GM19328 (cell line): ENCODE measurements around the gene SMIM12.
"Not testable (repeated sequence)": the region's sequence is repeated elsewhere in the genome, so short reads cannot be mapped to it uniquely, and the experiment has no call there.

Experiments
- ATAC-seq: cut with Tn5 transposase; IDR thresholded peaks from one replicate; pipeline ENCODE4 v1.9.1; 2021; ENCODE audit warnings: mild to moderate bottlenecking, moderate library complexity; ENCODE audit not compliant: unreplicated experiment

SMIM12 gene

GRCh38 chr1:34845131-34845901 lies 14.2 kb downstream of the SMIM12 start:
- ATAC-seq: no peak

GRCh38 chr1:34844252-34844634 lies 15.3 kb downstream of the SMIM12 start:
- no peak for ATAC-seq

- ATAC-seq: no peak
Measured at GRCh38 chr1:34843392-34844251, 15.9 kb downstream of the SMIM12 start.

- ATAC-seq: no peak
Measured at GRCh38 chr1:34842952-34843371, 16.6 kb downstream of the SMIM12 start.

DNA sequence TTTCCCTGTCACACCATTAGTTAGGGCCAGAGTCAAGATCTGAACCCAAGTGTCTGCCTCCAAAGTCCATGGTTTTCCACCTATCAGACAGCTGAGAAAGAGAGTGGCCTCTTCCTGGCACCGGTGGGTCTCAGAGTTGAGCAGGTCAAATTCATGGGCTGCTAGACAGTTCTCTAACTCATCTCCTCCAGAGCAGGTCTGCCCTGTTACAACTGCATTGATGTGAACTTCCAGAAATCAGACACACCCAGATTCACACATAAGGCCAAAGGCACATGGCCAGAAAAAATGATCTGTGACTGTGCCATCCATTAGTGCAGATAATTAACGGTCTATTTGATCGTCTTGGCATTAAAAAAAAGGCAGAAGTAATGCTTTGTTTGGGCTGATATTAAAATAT lies 17.5 kb downstream of the SMIM12 start:
- ATAC-seq: no peak

DNA sequence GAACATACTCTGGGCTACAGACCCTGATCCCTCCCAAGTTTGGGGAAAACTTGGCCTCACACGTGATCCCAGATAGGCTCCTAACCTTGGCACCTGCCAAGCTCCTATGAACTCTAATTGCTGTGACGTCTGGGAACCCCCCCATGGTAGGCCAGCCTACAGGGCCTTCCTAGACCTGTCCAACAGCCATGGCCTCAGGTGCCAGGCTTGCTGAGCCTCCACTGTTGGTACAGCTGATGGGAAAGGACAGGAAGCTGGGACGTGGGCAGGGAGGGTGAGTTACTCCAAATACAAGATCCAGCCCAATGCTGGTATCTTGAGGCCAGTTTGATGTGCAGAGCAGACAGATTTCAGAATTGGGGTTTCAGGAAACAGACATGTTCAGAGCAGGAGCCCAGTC lies 19.1 kb downstream of the SMIM12 start:
- no peak for ATAC-seq

DNA sequence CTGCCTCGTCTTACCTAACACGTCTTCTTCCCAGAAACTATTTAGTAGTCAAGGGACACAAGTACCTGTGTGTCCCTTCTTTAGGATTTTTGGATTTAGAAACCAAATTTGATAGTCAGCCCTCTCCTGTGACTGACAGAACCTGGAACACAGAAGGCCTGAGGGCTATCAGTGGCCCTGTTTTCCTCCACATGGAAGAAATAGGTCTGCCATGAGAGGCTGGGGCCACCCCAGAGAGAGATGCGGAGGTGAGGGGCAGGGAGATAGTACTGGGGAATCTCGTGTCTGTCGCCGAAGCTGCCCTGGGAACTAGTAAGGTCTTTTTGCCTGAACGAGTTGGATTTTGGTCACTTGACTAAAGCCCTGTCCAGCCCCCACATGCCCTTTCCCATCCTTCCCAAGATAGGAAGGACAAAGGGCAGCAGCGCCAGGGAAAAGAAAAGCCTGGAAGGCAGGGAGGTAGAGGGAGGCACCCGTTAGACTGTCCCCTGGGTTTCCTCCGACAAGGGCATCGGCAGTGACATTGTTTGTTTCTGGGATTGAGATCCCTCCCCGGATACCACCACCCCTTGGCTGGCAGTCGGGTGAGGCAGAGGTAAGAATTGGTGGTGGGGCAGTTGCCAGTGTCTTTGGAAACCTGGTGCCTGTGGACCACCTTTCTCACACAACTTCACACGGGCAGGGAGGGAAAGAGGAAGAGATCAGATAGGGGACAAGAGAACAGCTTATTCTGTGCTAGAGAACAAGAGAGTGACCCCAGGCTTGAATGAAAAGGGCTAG lies 19.8 kb downstream of the SMIM12 start:
- ATAC-seq: no peak

GRCh38 chr1:34833711-34834110 lies 25.8 kb downstream of the SMIM12 start:
- ATAC-seq: no peak

- no peak for ATAC-seq
Measured at GRCh38 chr1:34831721-34832246, 27.8 kb downstream of the SMIM12 start.

GRCh38 chr1:34829250-34829649 lies 30.3 kb downstream of the SMIM12 start:
- no peak for ATAC-seq

DNA sequence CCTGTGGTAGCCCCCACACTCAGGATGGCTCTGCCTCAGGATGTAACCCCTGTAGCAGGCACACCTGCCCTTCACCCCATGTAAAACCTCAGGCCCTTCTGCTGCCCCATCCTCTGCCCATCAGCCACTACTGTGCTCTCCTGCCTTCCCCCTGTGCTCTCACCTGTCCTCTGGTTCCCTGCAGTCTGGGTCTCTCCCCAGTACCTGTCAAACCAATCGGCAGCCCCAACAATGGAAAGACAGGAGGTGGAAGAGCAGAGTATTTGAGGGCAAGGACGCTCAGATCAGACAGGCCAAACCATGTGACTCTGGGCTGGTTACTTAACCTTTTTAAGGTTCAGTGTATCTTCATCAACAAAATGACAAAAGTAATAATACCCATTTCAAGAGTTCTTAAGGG lies 30.9 kb downstream of the SMIM12 start:
- no peak for ATAC-seq

- ATAC-seq: no peak
Measured at GRCh38 chr1:34827341-34827941, 32.1 kb downstream of the SMIM12 start.

DNA sequence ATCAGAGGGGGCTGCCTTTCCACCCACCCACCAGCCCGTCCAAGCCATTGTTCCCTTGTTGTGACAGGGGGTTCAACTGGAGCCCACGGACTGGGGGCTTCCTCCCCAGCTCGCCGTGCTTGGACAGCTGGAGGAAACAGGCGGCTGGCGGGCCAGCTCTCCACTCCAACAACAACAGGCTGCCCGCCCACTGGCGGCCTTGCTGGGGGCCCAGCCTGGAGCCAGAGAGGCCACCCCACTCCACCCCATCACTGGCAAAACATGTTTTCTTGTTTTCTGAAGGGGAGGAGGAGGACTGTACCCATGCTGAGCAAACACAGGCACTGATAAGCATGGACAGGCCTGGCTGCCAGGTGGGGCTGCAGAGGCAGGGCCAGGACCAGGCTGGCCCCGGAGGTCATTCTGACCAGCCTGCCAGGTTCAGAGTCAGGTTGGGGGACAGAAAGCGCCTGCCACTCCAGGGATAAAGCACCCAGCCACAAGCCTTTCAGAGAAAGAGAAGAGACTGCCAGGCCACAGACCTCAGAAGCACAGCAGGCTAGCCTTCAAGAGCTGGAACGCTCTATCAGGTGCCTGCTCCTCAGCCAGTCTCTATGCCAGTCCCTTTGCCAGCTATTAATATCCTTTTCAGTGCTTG lies 34.0 kb downstream of the SMIM12 start:
- ATAC-seq: no peak

DNA sequence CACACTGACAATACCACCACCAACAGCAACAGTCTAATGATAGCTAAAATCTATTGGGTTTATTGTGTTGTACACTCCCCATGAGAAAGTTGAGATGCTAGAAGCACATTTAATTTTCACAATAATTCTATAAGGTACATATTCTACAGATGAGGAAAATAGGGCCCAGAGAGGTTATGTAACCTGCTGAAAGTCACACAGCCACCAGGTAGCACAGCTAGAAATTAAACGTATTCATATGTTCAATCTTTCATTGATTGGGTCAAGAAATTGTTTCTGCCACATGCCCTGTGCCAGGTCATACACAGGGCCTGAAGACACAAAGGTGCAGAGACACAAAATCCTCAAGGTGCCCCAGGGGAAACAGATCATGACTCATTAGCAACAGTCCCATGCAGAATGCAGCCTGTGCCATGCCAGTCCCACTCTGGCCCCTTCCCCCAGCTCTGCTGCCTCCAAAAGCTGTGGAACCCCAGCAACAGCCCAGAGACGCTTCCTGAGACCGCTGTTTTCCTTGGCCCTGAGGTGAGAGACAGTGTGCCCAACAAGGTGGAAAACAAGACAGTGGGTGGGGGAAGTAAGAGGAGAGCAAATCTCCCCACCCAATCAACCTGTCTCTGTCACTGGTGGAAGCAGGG lies 34.6 kb downstream of the SMIM12 start:
- no peak for ATAC-seq

GRCh38 chr1:34822202-34822601 lies 37.3 kb downstream of the SMIM12 start:
- ATAC-seq: no peak

DNA sequence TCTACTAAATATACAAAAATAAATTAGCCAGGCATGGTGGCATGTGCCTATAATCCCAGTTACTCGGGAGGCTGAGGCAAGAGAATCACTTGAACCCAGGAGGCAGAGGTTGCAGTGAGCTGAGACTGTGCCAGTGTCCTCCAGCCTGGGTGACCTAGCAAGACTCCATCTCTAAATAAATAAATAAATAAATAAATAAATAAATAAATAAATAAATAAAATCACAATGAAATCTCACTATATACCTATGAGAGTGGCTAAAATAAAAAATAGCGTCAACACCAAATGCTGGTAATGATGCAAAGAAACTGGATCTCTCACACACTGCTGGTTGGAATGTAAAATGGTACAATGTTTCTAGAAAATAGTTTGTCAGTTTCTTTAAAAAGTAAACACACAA lies 40.7 kb downstream of the SMIM12 start:
- not testable (repeated sequence) for ATAC-seq

DNA sequence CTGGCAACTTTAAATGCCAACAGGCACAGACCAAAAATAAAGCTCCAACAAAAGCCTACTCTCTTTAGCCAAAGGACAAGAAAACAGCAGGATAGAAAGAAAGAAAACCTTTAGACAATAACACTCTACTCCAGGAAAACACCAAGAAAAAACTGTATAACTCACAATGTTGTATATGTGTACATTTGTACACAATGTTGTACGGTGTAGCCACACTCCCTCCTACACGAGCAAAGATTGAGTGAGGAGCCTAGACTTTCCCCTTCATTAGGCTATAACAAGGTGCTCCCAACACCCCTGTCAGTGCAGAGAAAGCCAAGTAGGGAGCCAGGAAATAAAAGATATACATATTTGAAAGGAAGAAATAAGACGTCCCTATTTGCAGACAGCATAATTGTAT lies 42.8 kb downstream of the SMIM12 start:
- ATAC-seq: no peak

DNA sequence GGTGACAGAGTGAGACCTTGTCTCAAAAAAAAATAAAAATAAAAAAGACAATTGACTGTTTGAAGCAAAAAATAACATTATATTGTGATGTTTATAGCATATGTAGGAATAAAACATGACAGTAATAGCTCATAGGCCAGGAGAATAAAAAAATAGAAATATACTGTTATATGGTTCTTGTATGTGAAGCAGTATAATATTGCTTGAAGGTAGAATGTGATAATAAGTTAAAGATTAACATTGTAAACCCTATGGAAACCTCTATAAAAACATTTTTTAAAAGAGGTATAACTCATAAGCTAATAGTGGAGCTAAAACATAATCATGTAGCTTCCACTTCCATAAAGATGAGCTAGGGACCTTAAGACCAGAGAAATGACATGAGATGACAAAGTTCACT lies 43.2 kb downstream of the SMIM12 start:
- no peak for ATAC-seq

DNA sequence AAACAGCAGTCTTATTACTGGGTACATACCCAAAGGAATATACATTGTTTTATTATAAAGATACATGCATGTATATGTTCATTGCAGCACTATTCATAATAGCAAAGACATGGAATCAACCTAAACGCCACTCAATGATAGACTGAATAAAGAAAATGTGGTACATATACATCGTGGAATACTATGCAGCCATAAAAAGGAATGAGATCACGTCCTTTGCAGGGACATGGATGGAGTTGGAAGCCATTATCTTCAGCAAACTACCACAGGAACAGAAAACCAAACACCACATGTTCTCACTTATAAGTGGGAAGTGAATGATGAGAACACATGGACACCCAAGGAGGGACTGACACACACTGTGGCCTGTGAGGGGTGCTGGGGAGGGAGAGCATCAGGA lies 48.8 kb downstream of the SMIM12 start:
- ATAC-seq: not testable (repeated sequence)
